ENCODE data around the gene RMRP.
"Not testable (repeated sequence)": the region's sequence is repeated elsewhere in the genome, so short reads cannot be mapped to it uniquely, and the experiment has no call there.

Gene RMRP

DNA sequence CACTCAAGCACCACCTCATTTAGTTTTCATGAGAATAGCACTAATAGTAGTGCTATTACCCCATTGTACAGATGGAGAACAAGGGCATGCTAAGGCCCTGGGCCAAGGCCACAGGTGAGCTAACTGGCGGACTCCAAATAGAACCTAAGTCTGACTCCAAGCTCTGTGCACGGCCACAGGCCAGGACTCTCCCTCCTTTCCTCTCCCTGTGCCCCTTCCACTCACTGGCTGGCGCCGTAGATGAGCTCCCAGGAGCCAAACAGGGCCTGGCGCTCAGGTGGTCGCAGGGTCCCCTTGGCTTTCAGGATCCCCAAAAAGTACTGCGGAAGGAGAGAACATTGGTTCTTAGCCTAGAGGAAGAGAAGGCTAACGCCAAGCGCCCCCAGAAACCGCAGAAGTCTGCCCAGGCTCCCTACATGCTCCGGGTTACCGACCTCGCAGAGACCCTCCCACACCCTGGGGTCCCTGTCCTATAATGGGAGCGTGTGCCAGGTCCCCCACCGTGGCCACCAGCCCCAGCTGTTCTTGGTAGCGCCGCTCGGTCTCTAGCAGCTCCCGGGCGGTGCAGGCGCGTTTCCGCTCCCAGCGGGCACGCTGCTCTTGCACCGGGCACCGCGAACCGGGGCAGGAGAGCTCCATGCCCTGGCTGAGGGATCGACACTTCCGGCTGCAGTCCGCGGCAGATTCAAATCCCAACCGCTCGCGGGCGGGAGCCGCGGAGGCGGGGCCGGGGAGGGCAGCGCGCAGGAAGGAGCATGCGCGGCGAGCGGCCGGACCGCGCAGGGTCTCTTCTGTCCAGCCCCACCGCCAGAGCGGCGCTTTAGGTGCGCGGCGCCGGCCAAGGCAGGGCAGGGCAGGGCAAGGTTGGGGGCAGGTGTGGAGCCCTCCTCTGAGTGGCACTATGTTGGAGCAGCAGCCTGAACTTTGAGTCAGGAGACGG, 7.0 kb upstream of the RMRP start, which contains the start of gene ARHGEF39:
Gene ARHGEF39, minus strand, starts transcription at position 665 of the 940 bp plus-strand sequence. Its CDS starts 26 bp downstream, at position 639.
- no peak for FAIRE-seq

DNA sequence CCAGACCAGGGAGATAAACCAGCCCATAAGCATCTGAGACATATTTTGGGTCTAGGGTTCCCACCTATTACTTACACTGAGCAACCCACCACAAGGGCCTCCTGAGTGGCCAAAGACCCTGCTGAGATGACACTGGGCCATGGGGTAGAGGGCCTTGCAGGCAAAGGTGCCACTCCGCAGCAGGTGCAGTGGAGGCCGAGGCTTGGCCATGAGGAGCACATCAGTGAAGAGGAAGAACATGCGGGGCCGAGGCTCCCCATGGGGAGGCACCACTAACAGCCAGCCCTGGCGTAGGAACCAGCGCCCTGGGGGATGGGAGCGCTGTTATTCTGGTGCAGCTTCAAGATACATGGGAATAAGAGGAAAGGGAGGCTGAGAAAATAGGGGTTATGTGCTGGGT, 4.6 kb upstream of the RMRP start:
- no peak for FAIRE-seq

DNA sequence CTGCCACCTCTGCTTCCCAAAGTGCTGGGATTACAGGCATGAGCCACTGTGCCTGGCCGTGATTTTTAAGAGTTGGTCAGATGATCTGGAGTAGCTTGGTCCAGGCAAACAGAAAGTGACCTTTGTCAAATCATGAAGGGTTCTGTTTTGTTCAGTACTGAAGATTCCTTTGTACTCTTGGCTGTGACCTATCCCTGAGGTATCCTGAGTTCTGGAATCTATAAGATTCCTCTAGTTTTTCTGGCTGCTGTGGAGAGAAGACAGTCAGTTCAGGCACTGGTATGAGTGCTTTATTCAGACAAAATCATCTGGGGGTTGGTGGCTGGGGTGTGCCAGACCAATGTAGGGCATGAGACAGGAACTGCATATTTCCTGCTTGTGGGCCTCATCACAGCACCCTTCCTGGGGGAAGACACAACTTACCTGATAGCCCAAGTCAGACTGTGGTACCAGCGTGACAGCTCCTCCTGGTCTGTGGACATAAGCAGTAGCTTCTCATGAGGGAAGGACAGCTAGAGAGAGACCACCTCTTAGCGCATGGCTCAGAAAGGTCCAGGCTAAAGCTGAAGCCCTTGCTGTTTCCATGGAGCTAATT, 4.0 kb upstream of the RMRP start:
- FAIRE-seq = no peak

DNA sequence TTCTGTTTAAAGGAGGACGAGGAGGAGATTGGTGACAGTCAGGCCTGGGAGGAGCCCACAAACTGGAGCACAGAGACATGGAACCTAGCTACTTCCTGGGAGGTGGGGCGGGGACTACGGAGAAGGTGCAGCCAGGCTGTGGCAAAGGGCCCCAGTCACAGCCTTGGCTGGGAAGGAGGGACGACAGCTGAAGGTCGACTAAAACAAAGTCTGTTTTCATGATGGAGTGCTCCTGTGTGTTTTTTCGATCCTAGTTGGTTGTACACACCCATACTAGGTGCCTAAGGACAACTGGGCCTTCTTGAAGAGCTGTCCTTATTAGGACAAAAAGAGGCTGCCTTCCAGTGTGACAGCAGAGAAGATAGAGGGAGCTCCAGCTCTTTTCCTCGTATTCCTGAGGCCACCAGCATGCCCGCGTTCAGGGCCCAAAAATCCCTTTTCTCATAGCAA, 3.2 kb upstream of the RMRP start:
- FAIRE-seq = no peak

DNA sequence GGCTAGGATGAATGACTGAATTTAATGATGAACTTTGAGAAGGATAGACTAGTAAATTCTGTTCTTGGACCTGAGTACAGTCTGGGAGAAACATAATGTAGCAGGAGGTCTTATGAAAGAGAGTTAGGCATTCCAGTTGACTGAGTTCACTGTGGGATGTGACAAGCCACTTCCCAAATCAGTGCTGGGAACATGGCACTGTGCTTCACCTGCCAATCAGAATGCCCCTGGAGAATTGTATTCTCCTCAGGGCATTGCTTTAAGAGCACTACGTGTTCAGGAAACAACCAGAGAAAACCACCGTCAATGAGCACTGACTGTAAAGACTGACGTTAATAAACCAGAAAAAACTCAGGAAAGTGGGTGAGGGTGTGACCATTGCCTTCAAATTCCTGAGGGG, 1.5 kb upstream of the RMRP start:
- FAIRE-seq = no peak

DNA sequence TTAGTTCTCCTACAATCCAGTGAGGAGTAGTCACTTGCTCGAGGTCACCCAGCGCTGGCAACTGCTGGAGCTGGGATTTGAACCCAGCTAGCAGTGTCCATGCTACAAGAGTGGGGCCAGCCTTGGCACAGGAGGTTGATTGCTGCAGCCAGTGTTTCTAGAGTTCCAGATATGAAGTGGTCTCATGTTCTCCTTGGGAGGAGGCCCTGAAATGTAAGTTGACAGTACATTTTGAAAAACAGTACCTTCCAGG, 1.1 kb upstream of the RMRP start:
- no peak for FAIRE-seq

DNA sequence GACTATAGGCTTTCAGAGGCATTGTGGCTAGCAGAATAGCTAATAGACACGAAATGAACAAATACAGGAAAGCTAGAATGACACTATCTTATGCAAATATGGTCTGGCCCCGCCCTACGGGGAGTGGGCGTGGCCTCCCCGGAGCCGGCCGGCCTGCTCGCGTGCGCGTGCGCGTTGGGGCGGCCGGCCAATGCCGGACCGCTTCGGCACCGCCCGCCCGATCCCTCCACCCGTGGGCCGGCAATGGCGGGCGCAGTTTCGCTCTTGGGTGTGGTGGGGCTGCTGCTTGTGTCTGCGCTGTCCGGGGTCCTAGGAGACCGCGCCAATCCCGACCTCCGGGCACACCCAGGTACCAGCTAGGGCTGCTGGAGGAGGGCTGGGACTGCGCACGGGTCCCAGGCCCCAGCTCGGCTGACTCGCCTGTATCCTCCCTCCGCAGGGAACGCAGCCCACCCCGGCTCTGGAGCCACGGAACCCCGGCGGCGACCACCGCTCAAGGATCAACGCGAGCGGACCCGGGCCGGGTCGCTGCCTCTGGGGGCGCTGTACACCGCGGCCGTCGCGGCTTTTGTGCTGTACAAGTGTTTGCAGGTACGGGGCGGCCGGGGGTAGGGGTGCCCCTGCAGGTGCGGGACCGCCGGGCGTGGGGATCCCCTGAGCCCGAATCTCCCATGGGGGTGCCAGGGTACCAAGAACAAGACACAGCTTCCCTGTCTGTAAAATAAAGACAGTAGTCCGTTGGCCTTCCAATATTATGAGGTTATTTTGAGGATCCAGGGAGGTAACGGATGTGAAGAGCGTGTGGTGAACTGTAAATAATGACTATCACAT, 533 bp upstream of the RMRP start, which contains the start of gene CCDC107:
Gene CCDC107, plus strand, starts transcription at position 156 of the 831 bp plus-strand sequence. Its CDS starts 88 bp downstream, at position 244.
- no peak for FAIRE-seq

DNA sequence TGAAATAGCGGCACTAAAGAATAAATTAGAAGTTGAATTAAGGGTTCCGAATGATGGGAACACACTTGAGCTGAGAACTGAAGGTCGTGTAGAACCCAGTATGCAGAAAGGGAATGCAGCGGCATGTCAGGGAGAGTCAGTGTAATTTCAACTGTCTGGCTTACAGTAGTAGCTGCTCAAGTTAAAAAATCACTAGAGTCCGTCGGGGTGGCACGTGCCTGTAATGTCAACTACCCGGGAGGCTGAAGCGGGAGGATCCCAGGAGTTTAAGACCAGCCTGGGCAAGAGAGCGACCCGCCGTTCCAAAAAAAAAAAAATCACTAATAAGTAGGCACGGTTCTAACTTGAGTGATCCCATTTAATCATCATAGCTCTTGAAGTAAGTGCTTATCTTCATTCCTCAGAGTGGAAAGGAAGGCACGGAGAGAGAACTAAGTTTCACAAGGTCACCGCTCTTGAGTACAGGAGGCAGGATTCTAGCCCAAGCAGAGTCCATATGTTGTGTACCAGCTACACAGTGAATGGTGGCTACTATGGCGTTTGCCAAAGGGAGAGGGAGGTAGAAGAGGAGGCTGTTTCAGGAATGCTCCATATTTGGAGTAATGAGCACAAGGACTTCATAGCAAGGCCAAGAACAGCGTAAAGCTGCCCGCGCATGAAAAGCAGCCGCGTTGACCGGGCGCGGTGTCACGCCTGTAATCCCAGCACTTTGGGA, 831 bp downstream of the RMRP start:
- no peak for FAIRE-seq

DNA sequence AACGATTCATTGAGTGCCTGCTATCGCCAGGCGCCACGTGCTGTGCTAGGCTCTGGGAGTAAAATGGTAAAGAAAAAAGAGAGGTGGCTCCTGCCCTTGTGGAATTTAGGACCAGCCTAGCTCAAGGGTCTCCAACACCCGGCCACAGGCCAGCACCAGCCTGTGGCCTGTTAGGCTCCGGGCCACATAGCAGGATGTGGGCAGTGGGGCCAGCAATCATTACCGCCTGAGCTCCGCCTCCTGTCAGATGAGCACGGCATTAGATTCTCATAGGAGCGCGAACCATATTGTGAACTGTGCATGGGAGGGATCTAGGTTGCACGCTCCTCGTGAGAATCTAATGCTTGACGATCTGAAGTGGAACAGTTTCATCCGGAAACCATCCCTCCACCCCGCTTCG, 1.5 kb downstream of the RMRP start:
- FAIRE-seq = no peak

DNA sequence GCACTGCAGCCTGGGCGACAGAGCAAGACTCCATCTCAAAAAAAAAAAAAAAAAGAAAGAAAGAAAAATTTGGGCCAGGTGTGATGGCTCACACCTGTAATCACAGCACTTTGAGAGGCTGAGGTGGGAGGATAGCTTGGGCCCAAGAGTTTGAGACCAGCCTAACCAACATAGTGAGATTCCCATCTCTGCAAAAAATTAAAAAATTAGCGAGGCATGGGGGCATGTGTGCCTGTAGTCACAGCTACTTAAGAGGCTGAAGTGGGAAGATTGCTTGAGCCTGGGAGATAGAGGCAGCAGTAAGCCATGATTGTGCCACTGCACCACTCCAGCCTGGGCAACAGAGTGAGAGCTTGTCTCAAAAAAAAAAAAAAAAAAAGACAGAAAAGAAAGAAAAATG, 4.2 kb downstream of the RMRP start:
- no peak for FAIRE-seq

DNA sequence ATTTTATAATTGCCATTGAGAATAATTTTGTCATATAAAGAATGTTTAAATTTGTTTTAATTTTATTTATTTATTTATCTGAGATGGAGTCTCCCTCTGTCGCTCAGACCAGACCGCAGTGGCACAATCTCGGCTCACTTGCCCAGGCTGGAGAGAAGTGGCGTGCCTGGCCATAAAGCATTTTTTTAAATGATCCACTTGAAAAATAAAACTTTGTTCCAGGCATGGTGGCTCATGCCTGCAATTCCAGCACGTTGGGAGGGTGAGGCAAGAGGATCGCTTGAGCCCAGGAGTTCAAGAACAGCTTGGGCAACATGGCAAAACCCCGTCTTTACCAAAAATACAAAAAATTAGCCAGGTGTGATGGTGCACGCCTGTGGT, 5.0 kb downstream of the RMRP start:
- no peak for FAIRE-seq

DNA sequence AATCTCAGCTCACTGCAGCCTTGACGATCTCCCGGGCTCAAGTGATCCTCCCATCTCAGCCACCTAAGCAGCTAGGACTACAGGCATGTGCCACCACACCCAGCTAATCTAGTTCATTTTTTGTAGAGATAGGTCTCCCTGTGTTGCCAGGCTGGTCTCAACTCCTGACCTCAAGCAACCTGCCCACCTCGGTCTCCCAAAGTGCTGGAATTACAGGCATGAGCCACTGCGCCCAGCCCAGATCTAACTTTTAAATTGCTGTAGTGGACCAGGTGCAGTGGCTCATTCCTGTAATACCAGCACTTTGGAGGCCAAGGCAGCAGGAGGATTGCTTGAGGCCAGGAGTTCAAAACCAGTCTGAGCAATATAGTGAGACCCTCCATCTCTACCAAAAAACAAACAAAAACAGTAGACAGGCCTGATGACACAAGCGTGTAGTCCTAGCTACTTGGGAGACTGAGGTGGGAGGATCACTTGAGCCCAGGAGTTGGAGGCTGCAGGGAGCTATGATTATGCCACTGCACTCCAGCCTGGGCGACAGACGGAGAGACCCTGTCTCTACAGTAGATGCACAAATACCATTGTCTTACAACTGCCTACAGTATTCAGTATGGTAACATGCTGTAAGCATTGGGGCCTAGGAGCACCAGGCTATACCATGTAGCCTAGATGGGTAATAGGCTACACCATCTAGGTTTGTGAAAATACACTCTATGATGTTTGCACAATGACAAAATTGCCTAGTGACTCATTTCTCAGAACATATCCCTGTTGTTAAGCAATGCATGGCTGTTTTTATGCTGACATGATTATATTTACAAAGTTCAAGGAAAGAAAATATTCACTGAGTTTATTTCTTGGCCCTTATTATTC, 5.6 kb downstream of the RMRP start:
- FAIRE-seq = no peak

DNA sequence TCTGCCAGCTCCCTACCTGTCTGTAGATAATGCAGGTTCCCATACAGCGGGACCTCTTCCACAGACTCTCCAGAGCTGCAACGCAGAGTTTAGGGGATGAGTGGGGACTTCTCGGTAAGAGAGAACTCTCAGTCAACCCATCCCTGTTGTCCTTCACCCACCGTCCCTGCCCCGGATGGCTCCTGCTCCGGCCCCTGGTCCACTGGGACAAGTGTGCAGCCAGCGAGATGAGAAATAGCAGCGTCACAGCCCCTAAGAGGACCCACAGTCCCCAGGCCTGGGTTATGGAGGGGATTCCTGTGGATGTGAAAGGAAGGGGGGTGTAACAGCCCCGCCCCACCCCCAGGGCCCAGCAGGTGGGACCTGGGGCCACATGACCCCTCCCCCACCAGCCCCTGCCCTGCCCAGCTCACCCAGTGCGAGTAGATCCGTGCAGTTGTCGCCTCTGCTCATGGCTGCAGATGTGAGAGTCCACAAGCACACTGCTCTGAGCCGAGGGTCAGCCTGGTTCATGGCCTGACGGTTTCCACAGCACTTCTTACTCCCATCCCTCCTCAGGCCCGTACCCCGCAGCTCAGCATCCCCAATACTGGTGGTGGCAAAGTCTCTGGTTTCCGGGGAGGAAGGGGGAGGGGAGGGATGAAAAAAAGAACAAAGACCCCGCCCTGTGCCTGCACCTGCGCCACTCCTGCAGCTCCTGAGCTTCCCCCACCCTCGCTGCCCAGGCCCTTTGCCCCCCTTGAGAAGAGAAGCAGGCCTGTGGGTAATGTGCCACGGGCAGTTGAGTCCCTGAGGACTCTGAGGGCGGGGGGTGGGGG, 7.3 kb downstream of the RMRP start, which contains the start of gene SIT1:
Gene SIT1, minus strand, starts transcription at position 591 of the 818 bp plus-strand sequence. Its CDS starts 78 bp downstream, at position 513.
- no peak for FAIRE-seq

DNA sequence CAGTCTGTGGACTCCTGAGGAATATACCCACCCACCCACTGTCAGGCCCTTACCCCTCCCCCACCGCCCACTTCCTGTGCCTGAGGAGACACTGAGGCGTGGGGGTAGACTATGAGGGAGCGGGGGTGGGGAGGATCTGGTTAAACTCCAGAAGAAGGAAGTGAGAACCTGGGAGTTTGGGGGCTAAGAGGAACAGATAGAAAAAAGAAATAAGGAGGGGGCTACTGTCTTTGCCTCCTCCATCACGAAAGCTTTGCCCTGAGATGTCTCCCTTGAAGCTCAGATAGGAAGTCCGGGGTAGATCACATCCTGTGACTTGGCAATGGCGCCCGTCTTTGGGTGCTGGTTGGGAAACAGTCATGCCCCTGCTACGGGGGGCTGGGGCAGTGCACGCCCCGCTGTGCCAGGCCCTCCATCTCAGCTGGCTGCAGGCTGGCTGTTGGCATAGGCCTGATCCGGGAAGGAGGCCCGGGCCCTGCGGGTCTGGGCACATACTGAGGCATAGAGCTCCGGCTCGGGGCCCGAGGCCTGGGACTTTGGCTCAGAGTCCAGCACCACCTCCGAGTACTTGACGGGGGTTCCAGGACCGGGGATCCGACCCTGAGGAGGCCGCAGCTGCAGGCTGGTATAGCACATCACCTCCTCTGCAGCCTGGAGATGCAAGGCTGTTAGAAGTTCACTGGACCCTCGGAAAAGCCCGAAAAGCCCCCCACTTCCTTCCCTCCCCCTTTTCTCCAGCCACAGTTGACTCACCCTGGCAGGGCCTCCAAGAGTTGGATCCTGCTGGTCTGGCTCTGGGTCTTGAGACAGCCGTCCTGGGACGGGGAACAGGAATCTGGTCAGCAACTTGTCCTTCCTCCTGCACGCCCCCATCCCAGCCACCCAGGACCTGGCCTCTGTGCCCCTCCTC, 8.1 kb downstream of the RMRP start:
- no peak for FAIRE-seq

DNA sequence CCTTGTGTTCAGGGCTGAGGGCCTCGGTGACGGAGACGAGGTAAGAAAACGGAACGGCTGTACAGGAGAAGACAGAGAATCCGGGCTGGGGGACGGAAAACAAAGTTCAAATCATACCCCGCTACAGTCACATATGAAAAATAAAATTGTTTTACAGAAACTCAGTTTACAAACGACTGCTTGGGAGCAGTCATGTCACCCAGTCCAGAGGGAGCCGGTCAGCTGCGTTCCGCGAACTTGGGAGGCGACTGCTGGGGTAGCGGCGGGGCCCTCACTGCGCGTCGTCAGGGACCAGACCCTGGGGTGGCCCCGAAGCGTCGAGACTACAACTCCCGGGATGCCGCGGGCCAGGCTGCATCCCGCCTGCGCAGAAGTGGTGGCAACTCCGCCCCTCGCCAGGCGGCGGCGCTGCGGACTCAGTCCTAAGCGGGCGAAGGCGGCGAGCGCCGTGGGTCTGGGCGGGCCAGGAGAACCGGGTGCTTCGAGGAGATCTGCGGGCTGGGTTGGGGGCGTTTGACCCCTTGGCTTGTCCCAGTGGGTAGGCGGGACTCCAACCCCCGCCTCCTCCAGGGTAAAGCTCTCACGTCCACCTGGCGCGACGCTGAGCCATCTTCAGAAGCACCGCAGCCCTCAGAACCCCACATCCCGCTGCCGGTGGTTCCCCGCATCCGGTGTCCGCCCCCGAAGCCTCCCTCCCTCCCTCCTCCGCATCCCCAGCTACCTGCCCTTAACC, 11.1 kb downstream of the RMRP start:
- FAIRE-seq = no peak

DNA sequence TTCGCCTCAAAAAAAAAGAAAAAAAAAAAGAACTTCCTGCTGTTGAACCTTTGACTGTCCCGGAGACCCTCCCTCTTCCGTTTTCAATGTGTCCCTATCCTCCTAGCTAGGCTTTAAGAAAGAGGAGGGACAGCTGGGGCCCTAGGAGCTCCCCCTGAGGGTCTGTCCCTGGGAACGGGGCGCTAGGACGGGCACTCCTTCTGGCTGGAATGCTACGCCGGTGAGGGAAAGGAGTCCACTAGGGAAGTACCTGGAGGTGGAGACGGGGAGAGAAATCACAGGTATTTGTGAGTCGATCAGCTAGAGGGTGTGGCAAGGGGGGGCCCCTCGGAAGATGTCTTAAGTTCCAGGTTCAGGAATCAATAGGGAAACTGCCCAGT, 11.7 kb downstream of the RMRP start:
- no peak for FAIRE-seq

DNA sequence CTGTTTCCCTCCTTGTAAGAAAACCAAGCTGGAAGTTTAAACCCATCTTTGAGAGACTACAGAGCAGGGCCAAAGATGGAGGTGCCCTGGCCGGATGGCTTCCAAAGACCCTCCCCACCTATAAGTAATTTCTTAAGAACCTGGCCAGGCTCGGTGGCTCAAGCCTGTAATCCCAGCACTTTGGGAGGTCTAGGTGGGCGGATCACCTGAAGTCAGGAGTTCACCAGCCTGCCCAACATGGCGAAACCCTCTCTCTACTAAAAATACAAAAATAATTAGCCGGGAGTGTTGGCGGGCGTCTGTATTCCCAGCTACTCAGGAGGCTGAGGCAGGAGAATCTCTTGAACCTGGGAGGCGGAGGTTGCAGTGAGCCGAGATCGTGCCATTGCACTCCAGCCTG, 12.1 kb downstream of the RMRP start:
- not testable (repeated sequence) for FAIRE-seq

DNA sequence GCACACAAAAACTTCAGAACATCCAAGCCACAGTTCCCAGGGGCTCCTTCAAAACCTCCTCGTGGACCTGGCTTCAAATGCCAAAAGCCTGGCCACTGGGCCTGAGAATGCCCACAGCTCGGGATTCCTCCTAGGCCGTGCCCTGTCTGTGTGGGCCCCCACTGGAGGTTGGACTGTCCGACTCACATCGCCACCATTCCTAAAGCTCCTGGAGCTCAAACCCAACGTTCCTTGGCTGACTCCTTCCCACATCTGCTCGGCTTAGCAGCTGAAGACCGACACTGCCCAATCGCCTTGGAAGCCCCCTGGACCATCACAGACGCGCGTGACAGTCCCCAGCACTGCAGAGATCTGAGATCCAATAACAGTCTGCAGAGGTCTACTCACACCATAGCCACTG, 14.8 kb downstream of the RMRP start:
- no peak for FAIRE-seq

DNA sequence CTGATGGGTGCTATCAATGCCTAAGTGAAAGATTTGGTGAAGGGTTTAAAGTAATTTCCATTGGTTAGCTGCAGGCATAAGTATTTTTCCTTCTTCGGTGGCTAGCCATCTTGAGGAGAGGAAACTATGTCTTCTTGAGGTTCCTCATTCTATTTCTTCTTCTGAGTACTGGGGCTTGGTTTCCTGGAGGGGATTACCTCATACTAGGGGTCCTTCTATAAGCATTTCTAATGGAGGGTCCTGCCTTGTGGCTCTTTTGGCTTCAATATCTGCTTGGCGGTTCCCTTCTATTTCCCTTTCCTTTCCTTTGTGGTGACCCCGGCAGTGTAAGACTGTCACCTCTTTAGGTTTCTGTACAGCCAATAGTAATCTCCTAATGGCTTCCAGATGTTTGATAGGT, 16.3 kb downstream of the RMRP start:
- not testable (repeated sequence) for FAIRE-seq

Measured in endometrium (tissue), 2 donors.